Motor neuron (in vitro differentiated cells): ENCODE measurements around the gene PRMT7. TPM values are rescaled to one million over a fixed set of nuclear protein-coding genes. Genes with fewer than 3 reads are reported as not detected.

ENCODE experiments used
- total RNA-seq, 8 experiments: library from RNA; unstranded; fragments of 300-600 nt; gene quantifications; 2 replicates each; pipeline versions ENCODE4 v1.2.3 to v1.2.4, GENCODE V29; 2022

The PRMT7 gene
- total RNA-seq, 8 experiments from 2014 or later: 28.3 to 76.4 (median 37.3) TPM

Other genes starting within 250 kb of the PRMT7 start
- gene NFATC3, start 225.6 kb upstream of the PRMT7 start, total RNA-seq: 10 to 100 TPM; 14.0 to 27.0 (median 19.1) TPM
- gene ESRP2, start 74.9 kb upstream of the PRMT7 start, total RNA-seq: 1 to 10 TPM in 3 of 8 experiments, under 1 TPM in 5; 0.33 to 4.6 (median 0.73) TPM
- 10 to 100 TPM in 3 of 8 experiments, 1 to 10 TPM in 5; 8.3 to 25.1 (median 9.5) TPM for gene PLA2G15, start 65.6 kb upstream of the PRMT7 start, total RNA-seq
- 10 to 100 TPM in 7 of 8 experiments, 1 to 10 TPM in 1; 7.5 to 36.4 (median 13.5) TPM for gene SLC7A6, start 46.5 kb upstream of the PRMT7 start, total RNA-seq
- gene SLC7A6OS, start 73 bp upstream of the PRMT7 start, total RNA-seq: 10 to 100 TPM; 12.7 to 29.4 (median 17.9) TPM
- gene SMPD3, start 137.5 kb downstream of the PRMT7 start, total RNA-seq: 10 to 100 TPM in 5 of 8 experiments, 1 to 10 TPM in 2, under 1 TPM in 1; 0.51 to 28.4 (median 20.1) TPM
- 10 to 100 TPM in 7 of 8 experiments, 1 to 10 TPM in 1; 2.2 to 53.2 (median 43.8) TPM for gene ZFP90, start 228.3 kb downstream of the PRMT7 start, total RNA-seq